Panc1 (cell line): ENCODE data around the gene GPLD1. TPM values are rescaled to one million over a fixed set of nuclear protein-coding genes. Genes with fewer than 3 reads are reported as not detected.
A peak's percentile ranks its signal among the peaks of the same experiment; 100 is the strongest.

Experiments used
- ATAC-seq: fragments of 200-7000 bp; cut with Tn5 transposase; 2 replicates; pipeline ENCODE4 v1.9.1; 2020; ENCODE audit warnings: mild to moderate bottlenecking, moderate library complexity
- BruUV-seq: library from RNA; stranded (reverse); fragments of 400-500 nt; replicated peaks from 2 replicates; lab custom pipeline; 2021; lab: Mats Ljungman, UMichigan
- CTCF ChIA-PET: fragments of 300-600 bp; sonication (Branson Sonifier 250); formaldehyde crosslinking; loops from one replicate; lab custom pipeline; 2022; ENCODE audit warnings: antibody characterized with exemption; lab: Charles Lee
- POLR2A ChIA-PET: fragments of 300-600 bp; sonication (Branson Sonifier 250); formaldehyde crosslinking; loops from one replicate; lab custom pipeline; 2022; ENCODE audit warnings: antibody characterized with exemption; lab: Charles Lee
- DNase-seq: peaks from one replicate; pipeline ENCODE4 v3.0.0-alpha.2; 2010; ENCODE audit warnings: low read depth, low spot score
- H3K27ac ChIP-seq: 2 replicates; pipeline ENCODE4 v1.5.1; 2011; ENCODE audit warnings: mild to moderate bottlenecking, low read length, inconsistent platforms
- H3K27me3 ChIP-seq: fragments of 200-500 bp; sonication (Bioruptor generic); 2 replicates; pipeline ENCODE4 v1.6.0; 2014; ENCODE audit warnings: low read length, inconsistent platforms; ENCODE audit not compliant: control insufficient read depth, insufficient read depth
- H3K36me3 ChIP-seq: fragments of 200-500 bp; sonication (Bioruptor generic); 2 replicates; pipeline ENCODE4 v1.5.1; 2014; ENCODE audit warnings: inconsistent platforms, mild to moderate bottlenecking, low read length, moderate library complexity; ENCODE audit not compliant: control insufficient read depth, insufficient read depth
- H3K4me1 ChIP-seq: 2 replicates; pipeline ENCODE4 v1.5.1; 2011; ENCODE audit warnings: inconsistent platforms, mild to moderate bottlenecking, low read length, moderate library complexity; ENCODE audit not compliant: control insufficient read depth, insufficient read depth
- H3K4me3 ChIP-seq, 2 experiments: 2 replicates each; pipeline ENCODE4 v1.5.1; 2011 to 2012; ENCODE audit warnings: low read depth in 2 of 2, low read length in 2 of 2, mild to moderate bottlenecking in 2 of 2, inconsistent platforms in 1 of 2, moderate library complexity in 1 of 2
- H3K9me3 ChIP-seq: fragments of 200-500 bp; sonication (Bioruptor generic); 2 replicates; pipeline ENCODE4 v1.5.1; 2014; ENCODE audit warnings: low read depth, mild to moderate bottlenecking, inconsistent platforms, low read length, moderate library complexity; ENCODE audit not compliant: control insufficient read depth, insufficient read depth
- CTCF ChIP-seq: fragments of 450-650 bp; IDR thresholded peaks from 2 replicates; pipeline ENCODE4 v1.5.1; 2017; ENCODE audit warnings: mild to moderate bottlenecking
- POLR2AphosphoS5 ChIP-seq: IDR thresholded peaks from 2 replicates; pipeline ENCODE4 v1.6.1; 2012; ENCODE audit warnings: mild to moderate bottlenecking, low read depth, low read length, moderate library complexity
- REST ChIP-seq, 2 experiments: IDR thresholded peaks; 2 replicates each; pipeline ENCODE4 v1.6.1; 2011 to 2012; ENCODE audit warnings: low read depth in 2 of 2, control low read depth in 1 of 2, low read length in 1 of 2, mild to moderate bottlenecking in 1 of 2, moderate library complexity in 1 of 2; ENCODE audit not compliant: insufficient read depth in 1 of 2
- SIN3A ChIP-seq: IDR thresholded peaks from 2 replicates; pipeline ENCODE4 v1.6.1; 2012; ENCODE audit warnings: low read depth, mild to moderate bottlenecking, low read length, moderate library complexity, borderline replicate concordance; ENCODE audit not compliant: insufficient read depth
- TCF7L2 ChIP-seq: IDR thresholded peaks from 2 replicates; pipeline ENCODE4 v1.6.1; 2011; ENCODE audit warnings: mild to moderate bottlenecking, low read depth, low read length, inconsistent platforms
- in situ Hi-C: cut with HindIII; loops from 2 replicates; pipeline ENCODE4 v1.10.0; 2016; ENCODE audit warnings: low sequenced_read_pairs, low pct_unique_long_range_greater_than_20kb
- intact Hi-C: fragments of 100-400 bp; cut with micrococcal nuclease; formaldehyde crosslinking; loops from one replicate; pipeline ENCODE4 v1.10.0; 2022; ENCODE audit not compliant: unreplicated experiment
- total RNA-seq: library from RNA; stranded (reverse); gene quantifications from one replicate; pipeline ENCODE4 v1.2.1, GENCODE V29; 2021; ENCODE audit not compliant: unreplicated experiment

GPLD1 gene
- total RNA-seq, 1 experiment from 2014 or later, result 0.98 TPM

GRCh38 chr6:24431045-24431451 lies 58.3 kb downstream of the GPLD1 start:
- CTCF ChIA-PET, result no interaction called here
- Histone ChIP-seq H3K4me1 (no peaks in the 10 kb centered on the region), H3K27ac (no peak overlapping the region), H3K36me3 (peaks cover 2% of the 10 kb centered on the region; the same call in 1 of the 2 replicates), H3K4me3 (no peak overlapping the region), H3K9me3 (no peaks in the 10 kb centered on the region), H3K27me3 (no peaks in the 10 kb centered on the region)
- intact Hi-C loops, result loop anchor here (5.0 kb wide), 2 partner anchors 91 to 266 kb away; no protein-coding TSS in a partner anchor
- in situ Hi-C loops, result no loop called here
- BruUV-seq, result no TSS peak
- DNase-seq (peak; percentile 30), ATAC-seq (peak; percentile 89)
- POLR2A ChIA-PET, result no interaction called here
- no peak for TF ChIP-seq SIN3A
- TF ChIP-seq CTCF, result peak; percentile 79

GRCh38 chr6:24430086-24430485 lies 59.3 kb downstream of the GPLD1 start:
- POLR2A ChIA-PET, result no interaction called here
- Histone ChIP-seq H3K27me3 (no peaks in the 10 kb centered on the region), H3K4me1 (no peaks in the 10 kb centered on the region; the same call in 1 of the 2 replicates), H3K4me3 (no peak overlapping the region), H3K36me3 (peaks cover 7% of the 10 kb centered on the region; the same call in 1 of the 2 replicates), H3K27ac (no peak overlapping the region), H3K9me3 (no peaks in the 10 kb centered on the region)
- no peak for DNase-seq
- TF ChIP-seq POLR2AphosphoS5 (no peak), CTCF (no peak), SIN3A (no peak), TCF7L2 (no peak), REST (IDR thresholded peaks at IDR 0.05; ENCODE audit: insufficient read depth in 1 of 2, low read depth in 2 of 2, low read length in 1 of 2) (no peak)
- CTCF ChIA-PET, result interaction anchor here (0.7 to 1.2 kb wide), 2 partner anchors 13 to 45 kb away, joined by 3 to 4 read pairs; no protein-coding TSS in a partner anchor
- no peak for ATAC-seq
- intact Hi-C loops (loop anchor here (5.0 kb wide), 2 partner anchors 92 to 267 kb away; no protein-coding TSS in a partner anchor), in situ Hi-C loops (no loop called here)
- no TSS peak for BruUV-seq
